Right forelimb (tissue), 1 donor: Measurements from ENCODE around the gene IPO13.

Experiments used
- DNase-seq: peaks from one replicate; pipeline ENCODE4 v3.0.0-alpha.2; 2018

Gene IPO13

GRCh38 chr1:43991476-43992231, 44.9 kb downstream of the IPO13 start, which contains the start of gene CCDC24:
CCDC24 (plus strand) TSS chr1:43991599; CDS start chr1:43991879, 280 bp downstream.
- peak; percentile 85 for DNase-seq

- DNase-seq: no peak
Observed at GRCh38 chr1:43992232-43992995, 45.7 kb downstream of the IPO13 start.

- DNase-seq: no peak
Observed at GRCh38 chr1:43993206-43993914, 46.6 kb downstream of the IPO13 start.

GRCh38 chr1:43994071-43994470, 47.3 kb downstream of the IPO13 start:
- DNase-seq: no peak

- DNase-seq: no peak
Observed at GRCh38 chr1:43994794-43995790, 48.3 kb downstream of the IPO13 start.

- no peak for DNase-seq
Observed at GRCh38 chr1:43995984-43996732, 49.4 kb downstream of the IPO13 start.

- DNase-seq: no peak
Observed at GRCh38 chr1:43996733-43997115, 50.0 kb downstream of the IPO13 start.

GRCh38 chr1:43997295-43997999, 50.7 kb downstream of the IPO13 start:
- DNase-seq: no peak

- DNase-seq: no peak
Observed at GRCh38 chr1:43998000-43998378, 51.2 kb downstream of the IPO13 start.

- no peak for DNase-seq
Observed at GRCh38 chr1:43999455-43999854, 52.7 kb downstream of the IPO13 start.

- DNase-seq: no peak
Observed at GRCh38 chr1:44000122-44000665, 53.4 kb downstream of the IPO13 start.

GRCh38 chr1:44002165-44002564, 55.4 kb downstream of the IPO13 start:
- DNase-seq: no peak

- DNase-seq: no peak
Observed at GRCh38 chr1:44002606-44003157, 55.9 kb downstream of the IPO13 start.

- no peak for DNase-seq
Observed at GRCh38 chr1:44008259-44008658, 61.5 kb downstream of the IPO13 start.

- DNase-seq: no peak
Observed at GRCh38 chr1:44010935-44011471, 64.3 kb downstream of the IPO13 start.

GRCh38 chr1:44012404-44012803, 65.7 kb downstream of the IPO13 start:
- DNase-seq: no peak

GRCh38 chr1:44012941-44013609, 66.3 kb downstream of the IPO13 start:
- DNase-seq: no peak

GRCh38 chr1:44013949-44014348, 67.2 kb downstream of the IPO13 start:
- no peak for DNase-seq

- no peak for DNase-seq
Observed at GRCh38 chr1:44014365-44015104, 67.8 kb downstream of the IPO13 start.
